Fibroblast of mammary gland (primary cell): ENCODE data around the gene ANXA11.
"Not testable (repeated sequence)": the region's sequence is repeated elsewhere in the genome, so short reads cannot be mapped to it uniquely, and the experiment has no call there.

Experiments used
- DNase-seq: peaks from one replicate; pipeline ENCODE4 v3.0.0-alpha.2; 2010; ENCODE audit warnings: low read depth
- H3K4me3 ChIP-seq: 2 replicates; pipeline ENCODE4 v1.5.1; 2011; ENCODE audit warnings: low read depth, mild to moderate bottlenecking, low read length, moderate library complexity; ENCODE audit not compliant: control insufficient read depth
- TF ChIP-seq, protein P1 (sequence below): conservative IDR thresholded peaks from 2 replicates; pipeline ENCODE4 v1.5.1; 2011; ENCODE audit warnings: low read depth, low read length, inconsistent platforms; ENCODE audit not compliant: control insufficient read depth, insufficient read depth

The ANXA11 gene

DNA sequence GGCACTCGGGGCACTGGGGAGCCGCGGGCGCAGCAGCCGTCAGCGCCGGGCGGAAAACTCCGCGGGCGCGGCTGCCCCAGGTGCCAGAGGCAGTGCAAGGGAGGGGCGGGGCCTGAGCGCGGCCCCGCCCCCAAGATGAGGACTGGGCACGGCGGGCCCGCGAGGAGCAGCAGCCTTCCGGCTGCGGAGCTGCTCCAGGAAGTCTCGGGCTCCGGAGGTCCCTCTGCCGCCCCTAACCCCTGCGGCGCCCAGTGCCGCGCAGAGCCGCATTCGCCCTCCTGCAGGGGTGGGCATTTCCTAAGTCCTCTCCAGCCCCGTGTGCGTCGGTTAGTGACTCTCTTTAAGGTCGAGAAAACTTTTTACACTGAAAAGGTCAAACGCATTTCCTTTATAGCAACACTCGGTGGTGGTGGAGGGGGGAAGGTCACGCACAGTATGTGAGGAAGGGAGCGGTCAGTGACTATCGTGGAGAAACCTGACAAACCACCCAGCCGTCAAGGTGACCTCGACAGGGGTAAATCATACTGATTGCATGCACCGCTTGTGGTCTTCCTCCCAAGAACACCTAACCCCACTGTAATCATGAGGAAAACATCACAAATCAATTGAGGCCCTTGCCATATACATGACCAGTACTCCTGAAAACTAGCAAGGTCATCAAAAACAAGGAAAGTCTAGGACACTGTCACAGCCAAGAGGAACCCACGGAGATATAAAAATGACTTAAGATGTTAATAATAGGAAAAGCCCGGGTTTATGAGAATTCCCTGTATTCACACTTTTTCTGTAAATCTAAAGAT, at the start of gene ANXA11:
ANXA11 (minus strand) TSS at position 61 of the 800 bp plus-strand sequence. CDS start 32,676 bp downstream, outside the sequence.
- TF ChIP-seq, protein P1, sequence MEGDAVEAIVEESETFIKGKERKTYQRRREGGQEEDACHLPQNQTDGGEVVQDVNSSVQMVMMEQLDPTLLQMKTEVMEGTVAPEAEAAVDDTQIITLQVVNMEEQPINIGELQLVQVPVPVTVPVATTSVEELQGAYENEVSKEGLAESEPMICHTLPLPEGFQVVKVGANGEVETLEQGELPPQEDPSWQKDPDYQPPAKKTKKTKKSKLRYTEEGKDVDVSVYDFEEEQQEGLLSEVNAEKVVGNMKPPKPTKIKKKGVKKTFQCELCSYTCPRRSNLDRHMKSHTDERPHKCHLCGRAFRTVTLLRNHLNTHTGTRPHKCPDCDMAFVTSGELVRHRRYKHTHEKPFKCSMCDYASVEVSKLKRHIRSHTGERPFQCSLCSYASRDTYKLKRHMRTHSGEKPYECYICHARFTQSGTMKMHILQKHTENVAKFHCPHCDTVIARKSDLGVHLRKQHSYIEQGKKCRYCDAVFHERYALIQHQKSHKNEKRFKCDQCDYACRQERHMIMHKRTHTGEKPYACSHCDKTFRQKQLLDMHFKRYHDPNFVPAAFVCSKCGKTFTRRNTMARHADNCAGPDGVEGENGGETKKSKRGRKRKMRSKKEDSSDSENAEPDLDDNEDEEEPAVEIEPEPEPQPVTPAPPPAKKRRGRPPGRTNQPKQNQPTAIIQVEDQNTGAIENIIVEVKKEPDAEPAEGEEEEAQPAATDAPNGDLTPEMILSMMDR: no peak
- DNase-seq: peak; percentile 55
- peak within 1 kb of the TSS; percentile 88 for H3K4me3 ChIP-seq

DNA sequence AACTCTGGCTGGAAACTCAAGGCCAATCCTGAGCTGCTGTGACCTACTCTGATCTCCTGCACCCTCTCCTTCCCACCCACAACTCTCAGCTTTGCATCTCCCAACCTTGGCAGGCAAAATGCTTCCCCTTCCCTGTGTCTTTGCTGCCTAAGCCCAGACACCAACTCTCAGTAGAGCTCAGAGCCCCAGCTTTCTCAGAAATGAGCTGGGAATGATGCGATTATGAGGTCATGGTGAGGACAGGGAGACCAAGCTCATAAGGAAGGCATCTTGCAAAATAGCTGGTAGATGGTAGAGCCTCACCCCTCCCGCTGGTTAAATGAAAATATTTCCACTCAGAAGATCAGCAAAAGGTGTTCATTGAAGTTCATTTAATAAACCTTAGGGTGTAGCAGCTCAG, 49.4 kb upstream of the ANXA11 start:
- DNase-seq, H3K4me3 ChIP-seq: not testable (repeated sequence)

DNA sequence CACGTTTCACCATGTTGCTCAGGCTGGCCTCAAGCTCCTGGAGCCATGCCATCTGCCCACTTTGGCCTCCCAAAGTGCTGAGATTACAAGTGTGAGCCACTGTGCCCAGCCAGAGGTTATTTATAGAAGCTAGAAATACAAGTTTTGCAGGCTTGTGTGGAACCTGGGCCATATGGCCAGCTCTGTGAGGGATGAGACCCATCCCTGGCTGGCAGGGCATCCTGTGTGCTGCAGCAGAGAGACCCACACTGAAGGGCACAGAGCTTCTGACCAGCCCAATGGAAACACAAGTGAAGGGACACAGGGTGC, 48.6 kb upstream of the ANXA11 start:
- not testable (repeated sequence) for DNase-seq, H3K4me3 ChIP-seq

DNA sequence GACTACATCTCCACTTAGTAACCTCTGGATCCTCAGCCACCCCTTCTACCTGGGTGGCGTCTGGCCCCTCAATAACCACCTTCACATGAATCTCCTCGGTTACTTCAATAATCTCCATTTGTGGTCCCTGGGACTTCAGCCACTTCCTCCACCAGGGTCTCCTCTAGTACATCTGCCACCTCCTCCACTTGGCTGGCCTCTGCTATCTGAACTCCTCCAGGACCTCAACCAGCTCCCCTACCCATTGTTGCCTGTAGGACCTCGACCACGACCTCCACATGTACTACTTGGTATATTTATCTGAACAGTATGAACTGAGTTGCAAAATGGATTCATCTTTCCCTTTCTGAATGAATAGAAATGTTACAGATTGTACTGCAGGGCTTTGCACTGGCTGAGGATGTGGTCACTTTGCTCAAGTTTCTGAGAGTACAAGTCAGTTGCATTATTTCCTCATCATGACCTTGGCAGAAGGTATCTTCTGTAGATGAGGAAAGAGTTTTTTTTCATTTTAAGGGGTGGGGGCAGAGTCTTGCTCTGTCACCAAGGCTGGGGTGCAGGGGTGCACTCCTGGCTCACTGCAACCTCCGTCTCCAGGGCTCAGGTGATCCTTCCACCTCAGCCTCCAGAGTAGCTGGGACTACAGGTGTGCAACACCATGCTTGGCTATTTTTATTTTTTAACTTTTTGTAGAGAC, 48.1 kb upstream of the ANXA11 start:
- TF ChIP-seq, protein P1: no peak
- H3K4me3 ChIP-seq: no peak overlapping the region
- no peak for DNase-seq

DNA sequence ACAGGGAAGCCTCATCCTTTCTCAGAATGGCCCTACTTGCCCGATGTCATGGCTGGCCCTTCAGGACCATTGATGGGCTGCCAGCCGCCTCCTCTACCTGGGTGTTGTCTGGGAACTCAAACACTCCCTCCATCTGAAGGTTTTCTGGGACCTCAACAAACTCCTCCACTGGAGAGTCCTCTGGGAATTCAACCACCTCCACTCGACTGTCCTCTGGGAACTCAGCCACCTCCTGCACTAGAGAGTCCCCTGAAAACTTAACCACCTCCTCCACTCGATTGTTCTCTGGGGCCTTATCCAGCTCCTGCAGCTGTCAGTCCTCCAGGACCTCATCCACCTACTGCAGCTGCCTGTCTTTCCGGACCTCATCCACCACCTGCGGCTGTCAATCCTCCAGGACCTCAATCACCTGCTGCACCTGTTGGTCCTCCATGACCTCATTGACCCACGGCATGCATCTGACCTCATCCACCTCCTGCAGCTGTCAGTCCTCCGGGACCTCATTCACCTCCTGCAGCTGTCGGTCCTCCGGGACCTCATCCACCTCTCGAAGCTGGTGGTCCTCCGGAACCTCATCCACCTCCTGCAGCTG, 47.1 kb upstream of the ANXA11 start:
- TF ChIP-seq, protein P1: no peak
- no peak for DNase-seq

DNA sequence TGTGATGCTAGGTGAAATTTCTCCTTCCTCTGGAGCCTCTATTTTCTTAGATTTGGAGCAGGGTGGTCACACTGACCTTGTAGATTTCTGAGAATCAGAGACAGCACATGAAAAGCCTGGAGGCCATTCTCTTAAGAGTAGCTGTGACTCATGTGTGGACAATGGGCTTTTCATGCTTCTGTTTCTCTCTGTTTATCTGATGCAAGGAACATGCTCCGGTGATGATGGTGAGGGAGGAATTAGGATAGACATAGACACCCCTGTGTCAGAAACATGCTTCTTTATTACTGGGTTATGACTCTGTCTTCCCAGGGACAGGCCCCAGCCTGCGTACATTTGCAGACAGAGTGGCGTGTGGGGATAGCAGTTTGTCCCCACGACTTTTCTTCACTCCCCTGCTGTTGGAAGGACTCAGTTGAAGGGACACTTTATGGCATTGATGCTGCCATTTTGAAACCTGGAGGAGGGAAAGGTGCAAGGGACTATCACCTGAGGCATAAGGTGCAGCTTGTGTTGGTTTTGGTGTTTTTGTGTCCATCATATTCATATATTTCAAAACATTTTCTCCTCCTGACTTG, 46.5 kb upstream of the ANXA11 start:
- not testable (repeated sequence) for H3K4me3 ChIP-seq

More for the DNA sequence above, 47.1 kb upstream of the ANXA11 start:
- H3K4me3 ChIP-seq: no peak overlapping the region

DNA sequence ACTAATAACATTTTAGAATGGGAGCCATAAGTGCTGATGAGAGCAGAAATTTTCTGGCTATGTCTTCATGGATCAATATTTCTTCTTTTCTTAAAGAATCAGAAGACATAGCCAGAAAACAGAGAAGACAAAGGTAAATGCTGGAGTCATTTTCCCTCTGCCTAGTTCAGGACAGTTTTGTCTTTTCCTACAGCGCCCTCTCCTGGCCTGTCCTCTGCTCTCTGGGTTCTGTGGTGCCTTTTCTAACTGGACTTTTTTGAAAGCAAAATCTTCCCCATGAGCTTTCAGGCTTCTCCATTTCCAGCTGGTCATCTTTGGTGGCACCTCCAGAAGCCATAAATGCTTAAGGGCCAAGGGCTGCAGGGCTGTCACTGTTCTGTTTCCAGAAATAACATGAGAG, 45.1 kb upstream of the ANXA11 start:
- DNase-seq, H3K4me3 ChIP-seq: not testable (repeated sequence)

More for the DNA sequence above, 46.5 kb upstream of the ANXA11 start:
- DNase-seq: not testable (repeated sequence)

DNA sequence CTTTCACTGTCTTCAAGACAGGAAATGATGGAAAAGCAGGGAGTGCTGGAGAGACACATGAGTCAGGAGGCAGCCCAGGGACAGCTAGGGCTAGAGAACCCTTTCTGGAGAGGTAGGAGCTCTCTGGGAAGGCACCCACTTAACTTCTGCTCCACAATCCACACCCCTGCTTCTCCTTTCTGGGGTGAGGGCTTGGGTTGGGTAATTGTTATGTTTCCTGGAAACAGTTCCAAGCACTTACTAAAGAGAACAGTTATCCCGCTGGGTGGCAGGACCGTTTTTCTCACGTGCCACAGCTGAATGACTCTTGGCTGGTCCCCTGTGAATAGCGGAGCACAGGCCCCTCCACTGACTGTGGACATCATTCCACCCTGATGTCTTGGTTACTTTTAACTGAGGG, 44.6 kb upstream of the ANXA11 start:
- not testable (repeated sequence) for H3K4me3 ChIP-seq, DNase-seq

DNA sequence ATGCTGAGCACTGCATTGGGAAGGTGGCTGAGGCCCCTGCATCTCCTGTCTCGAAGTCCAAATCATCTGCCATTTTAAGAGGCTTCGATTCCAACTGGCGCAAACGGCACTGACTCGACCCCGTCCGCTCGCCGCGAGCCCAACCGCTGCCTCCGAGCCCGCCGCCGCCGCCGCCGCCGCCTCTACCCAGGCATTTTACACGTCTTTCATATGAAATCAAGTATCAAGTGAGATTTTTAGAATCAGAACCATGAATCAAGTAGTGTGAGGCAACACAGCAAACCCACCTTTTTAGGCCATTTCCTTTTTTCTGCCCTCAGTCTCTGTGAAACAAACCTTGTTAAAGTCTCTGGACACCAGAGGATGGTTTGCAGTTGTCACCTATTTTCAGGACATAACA, 42.3 kb upstream of the ANXA11 start:
- H3K4me3 ChIP-seq, DNase-seq: not testable (repeated sequence)

DNA sequence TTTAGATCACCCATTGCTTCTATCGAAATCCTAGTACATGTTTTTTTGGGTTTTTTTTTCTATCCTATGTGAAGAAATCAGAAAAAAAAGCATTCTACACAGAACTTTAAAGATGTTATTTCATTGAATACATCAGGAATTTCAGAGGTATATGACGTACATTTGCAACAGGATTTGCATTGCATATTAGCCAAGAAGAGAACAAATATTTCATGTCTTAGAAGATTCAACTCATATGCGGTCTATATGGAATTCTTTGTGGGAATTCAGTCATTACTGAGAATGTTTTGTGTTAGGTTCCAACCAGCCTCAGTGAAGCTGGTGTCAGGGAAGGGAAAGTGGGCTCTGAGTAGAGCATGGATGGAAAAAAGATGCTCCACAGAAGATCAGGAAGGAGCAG, 39.0 kb upstream of the ANXA11 start:
- DNase-seq, H3K4me3 ChIP-seq: not testable (repeated sequence)

DNA sequence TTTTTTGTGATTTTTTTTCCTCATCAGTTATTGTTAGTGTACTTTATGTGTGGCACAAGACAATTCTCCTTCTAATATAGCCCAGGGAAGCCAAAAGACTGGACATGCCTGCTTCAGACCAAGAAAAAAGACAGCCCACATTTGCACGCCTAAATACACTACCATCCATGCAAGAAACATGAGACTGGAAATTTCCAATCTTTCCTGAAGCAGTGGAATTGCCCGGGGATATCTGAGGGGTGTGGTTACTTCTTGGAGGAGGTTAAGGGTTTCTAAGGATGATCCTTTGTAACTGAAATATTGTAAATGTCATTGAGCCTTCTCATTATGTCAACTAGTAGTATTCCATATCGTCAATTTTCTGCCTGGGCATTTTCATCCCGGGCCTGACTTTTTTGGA, 37.0 kb upstream of the ANXA11 start:
- DNase-seq, H3K4me3 ChIP-seq: not testable (repeated sequence)

DNA sequence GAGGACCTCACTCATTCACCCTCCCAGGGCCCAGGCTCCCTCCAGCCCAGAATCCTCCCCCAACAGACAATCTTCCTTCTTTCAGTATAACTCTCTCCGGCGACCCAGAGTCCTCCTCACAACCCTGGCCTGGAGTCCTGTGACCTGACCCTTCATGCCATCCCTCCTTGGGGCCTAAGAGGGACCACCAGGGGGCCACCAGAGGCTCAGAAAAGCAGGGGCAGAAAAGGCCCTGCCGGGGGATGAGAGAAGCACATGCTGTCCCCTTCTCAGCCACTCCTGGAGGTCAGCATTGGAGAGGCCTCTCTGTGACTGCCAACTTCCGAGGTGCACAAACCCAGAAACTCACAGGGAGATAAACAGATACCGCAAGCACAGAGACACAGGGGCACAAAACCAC, 31.1 kb upstream of the ANXA11 start:
- not testable (repeated sequence) for DNase-seq

DNA sequence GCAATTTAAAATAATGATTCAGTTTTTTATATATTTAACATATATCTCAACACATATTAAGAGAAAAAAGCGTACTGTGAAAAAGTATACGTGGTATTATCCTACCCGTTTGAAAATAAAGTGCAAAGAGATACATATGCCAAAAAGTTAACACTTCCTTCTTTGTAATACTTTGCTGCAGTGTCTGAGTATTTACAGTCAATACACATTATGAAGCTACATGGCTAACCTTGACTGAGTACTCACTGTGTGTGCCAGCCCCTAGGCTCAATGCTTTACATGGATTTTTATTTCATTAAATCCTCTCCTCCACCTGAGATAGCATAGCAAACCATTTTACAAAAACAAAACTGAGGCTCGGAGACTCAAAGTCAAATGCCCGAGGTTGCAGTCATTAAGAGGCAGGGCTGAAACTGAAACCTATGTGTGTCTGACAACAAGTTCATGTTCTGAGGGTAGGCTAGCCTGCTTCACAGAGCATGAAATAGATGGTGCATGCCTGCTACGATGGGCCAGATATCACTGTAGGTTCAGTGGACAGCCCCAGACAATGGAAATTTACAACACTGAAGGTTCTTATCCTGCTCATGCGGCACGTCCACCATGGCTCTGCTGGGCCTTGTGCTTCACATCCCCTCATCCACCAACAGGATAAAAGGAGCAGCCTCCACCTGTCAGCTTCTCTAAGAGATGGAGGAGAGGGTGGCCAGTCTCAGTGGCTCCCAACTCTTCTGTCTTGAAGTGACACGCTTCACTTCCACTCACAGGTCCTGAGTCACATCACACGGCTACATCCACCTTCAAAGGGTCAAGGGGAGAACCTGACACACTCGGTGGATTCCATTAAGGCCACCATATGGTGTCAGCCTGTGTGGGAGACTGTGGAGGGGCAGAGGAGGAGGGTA, 29.2 kb upstream of the ANXA11 start:
- not testable (repeated sequence) for H3K4me3 ChIP-seq, DNase-seq

More for the DNA sequence above, 31.1 kb upstream of the ANXA11 start:
- not testable (repeated sequence) for H3K4me3 ChIP-seq

DNA sequence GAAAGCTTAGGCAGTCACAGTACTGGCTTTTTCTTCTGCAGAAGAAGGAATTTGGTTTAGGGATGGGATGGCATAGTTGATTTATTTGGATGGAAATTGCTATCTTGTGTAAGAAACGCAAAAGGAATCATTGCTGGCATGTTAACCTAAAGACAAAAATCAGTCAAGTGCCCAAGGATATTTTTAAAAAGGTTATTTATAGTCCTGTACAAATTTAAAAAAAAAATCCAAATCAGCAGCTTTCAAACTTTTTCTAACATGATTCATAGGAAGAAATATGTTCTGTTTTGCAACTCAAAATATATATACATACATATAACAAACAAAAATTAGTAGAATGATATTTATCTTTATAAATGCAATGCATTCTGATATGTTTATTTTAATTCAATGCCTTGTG, 28.5 kb upstream of the ANXA11 start:
- DNase-seq, H3K4me3 ChIP-seq: not testable (repeated sequence)
